GM19452 (cell line): Measurements from ENCODE around the gene DOC2A.
"Not testable (repeated sequence)": the region's sequence is repeated elsewhere in the genome, so short reads cannot be mapped to it uniquely, and the experiment has no call there.

ENCODE experiments used
- ATAC-seq: cut with Tn5 transposase; IDR thresholded peaks from one replicate; pipeline ENCODE4 v1.9.1; 2021; ENCODE audit not compliant: unreplicated experiment

The DOC2A gene

DNA sequence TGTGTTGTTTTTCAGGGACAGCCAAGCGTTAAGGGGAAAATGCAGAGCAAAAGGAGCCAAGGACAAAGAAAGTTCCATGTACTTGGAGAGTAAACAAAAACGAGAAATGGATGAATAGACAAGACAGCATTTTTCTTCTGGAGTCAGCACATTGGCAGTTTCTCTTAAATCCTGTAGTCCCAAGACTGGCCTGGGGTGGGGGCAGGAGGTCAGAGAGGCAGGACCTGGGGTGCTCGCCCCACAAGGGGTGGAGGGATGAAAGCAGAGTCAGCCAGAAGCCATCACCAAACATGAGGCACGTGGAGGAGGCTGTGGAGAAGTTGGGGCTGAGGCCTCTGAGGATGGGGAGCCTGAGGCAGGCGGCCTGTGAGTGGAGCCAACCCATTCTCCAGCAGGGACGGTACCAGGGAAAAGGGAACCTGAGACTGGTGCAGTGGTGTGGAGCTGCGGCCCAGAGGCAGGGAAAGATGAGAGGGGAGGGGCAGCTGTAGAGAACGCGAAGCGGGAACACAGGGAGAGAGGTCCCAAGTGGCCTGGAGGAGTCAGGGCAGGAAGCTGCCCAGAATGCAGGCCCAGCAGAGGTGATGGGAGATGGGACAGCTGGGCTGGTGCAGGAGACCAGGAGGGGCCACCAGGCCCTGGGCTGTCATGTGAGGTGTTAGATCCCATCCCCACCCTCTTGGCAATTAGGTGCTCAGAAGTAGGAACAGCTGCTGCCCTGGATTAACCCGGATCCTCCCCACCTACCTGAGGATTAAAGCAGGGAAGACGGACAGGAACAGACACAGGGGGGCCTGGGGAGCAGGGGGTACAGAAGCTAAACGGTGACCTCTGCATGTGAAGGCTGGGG, 17.0 kb upstream of the DOC2A start:
- ATAC-seq = no peak

GRCh38 chr16:30026449-30026848, 15.6 kb upstream of the DOC2A start:
- ATAC-seq = no peak

- no peak for ATAC-seq
Observed at GRCh38 chr16:30025574-30025973, 14.7 kb upstream of the DOC2A start.

GRCh38 chr16:30025156-30025555, 14.3 kb upstream of the DOC2A start:
- ATAC-seq = no peak

- no peak for ATAC-seq
Observed at GRCh38 chr16:30024451-30024850, 13.6 kb upstream of the DOC2A start.

DNA sequence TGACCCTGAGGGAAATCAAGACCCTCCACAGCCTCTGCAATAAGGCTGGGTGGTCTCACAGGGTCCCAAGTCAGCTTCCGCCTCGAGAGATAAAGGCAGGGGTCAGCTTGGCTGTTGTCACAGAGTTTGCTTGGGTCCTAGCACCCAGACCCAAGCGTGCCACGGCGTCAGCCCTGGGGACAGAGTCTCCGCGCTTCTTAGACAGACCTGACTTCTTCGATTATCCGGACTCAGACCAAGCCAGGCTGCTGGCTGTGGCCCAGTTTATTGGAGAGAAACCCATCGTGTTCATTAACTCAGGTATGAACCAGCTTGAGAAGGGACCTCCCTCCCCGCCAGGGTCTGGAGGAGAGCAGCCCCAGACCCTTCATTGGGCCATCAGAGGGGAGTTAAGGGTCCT, 12.8 kb upstream of the DOC2A start:
- no peak for ATAC-seq

DNA sequence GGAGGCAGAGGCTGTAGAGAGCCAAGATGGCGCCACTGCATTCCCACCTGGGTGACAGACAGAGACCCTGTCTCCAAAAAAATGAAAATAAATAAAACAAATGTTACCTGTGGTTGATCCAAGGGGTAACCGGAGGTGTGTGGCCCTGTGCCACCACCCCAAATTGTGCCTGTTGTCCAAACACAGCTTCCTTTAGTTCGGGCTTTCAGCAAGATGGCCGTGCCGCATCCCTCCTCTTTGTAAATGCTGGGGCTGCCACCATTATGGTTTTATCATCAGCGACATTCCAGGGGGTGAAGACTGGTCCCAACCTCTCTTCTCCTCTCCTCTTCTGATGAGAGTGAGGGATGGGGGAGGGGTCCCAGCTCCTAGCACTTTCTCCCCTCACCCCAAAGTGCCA, 12.1 kb upstream of the DOC2A start, which contains the start of gene C16orf92:
Gene C16orf92, plus strand, starts transcription at position 312 of the 400 bp plus-strand sequence. CDS start 143 bp downstream, outside the sequence.
- no peak for ATAC-seq

GRCh38 chr16:30018731-30019158, 7.9 kb upstream of the DOC2A start:
- no peak for ATAC-seq

- ATAC-seq = not testable (repeated sequence)
Observed at GRCh38 chr16:30017937-30018336, 7.1 kb upstream of the DOC2A start.

DNA sequence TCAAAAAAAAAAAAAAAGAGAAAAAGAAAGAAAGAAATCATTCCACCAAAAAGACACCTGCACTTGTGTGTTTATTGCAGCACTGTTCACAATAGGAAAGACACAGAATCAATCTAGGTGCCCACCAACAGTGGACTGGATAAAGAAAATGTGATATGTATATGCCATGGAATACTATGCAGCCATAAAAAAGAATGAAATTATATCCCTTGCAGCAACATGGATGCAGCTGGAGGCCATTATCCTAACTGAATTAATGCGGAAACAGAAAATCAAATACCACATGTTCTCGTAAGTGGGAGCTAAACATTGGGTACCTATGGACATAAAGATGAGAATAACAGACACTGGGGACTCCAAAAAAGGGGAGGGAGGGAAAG, 6.4 kb upstream of the DOC2A start:
- ATAC-seq = no peak

GRCh38 chr16:30016555-30017276, 5.9 kb upstream of the DOC2A start:
- ATAC-seq = no peak

GRCh38 chr16:30015450-30015849, 4.6 kb upstream of the DOC2A start:
- not testable (repeated sequence) for ATAC-seq

GRCh38 chr16:30012598-30012997, 1.8 kb upstream of the DOC2A start:
- ATAC-seq = not testable (repeated sequence)

DNA sequence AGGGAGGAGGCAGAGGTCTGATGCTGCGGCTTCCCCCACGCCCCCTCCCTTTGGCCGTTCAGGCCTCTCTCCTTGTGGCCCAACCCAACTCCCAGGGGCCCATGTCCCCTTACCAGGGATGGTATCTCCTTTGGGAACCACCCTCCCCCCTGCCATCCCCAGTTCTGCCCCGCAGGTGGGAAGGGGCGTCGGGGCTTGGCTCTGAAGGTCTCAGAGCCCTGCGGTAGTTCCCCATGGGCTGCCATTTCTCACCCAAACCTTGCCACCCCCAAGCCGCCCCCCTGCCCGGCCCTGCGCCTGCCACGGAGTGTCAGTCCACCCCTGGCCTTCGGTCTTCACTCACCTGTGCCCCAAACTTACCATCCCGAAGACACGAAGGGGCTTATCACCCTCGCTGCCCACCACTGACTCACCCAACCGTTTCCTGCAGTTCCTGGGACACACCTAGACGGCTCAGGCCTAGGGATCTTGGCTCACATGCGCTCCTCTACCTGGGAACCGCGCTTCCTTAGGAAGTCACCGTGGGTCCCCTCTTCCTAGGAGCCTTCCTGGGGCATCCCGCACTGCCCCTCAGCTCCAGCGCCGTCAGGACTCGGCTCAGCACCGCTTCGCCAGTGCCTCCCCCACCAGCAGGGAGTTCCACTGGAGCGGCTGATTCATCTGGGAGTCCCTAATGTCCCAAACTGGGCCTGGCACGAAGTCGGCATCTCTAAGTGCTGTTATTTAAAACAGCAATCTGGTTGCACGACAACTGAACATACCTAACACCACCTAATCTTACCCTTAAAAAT, 1.1 kb upstream of the DOC2A start:
- no peak for ATAC-seq

GRCh38 chr16:30009990-30010843, 610 bp downstream of the DOC2A start:
- ATAC-seq = no peak

GRCh38 chr16:30009085-30009862, 1.6 kb downstream of the DOC2A start:
- no peak for ATAC-seq

DNA sequence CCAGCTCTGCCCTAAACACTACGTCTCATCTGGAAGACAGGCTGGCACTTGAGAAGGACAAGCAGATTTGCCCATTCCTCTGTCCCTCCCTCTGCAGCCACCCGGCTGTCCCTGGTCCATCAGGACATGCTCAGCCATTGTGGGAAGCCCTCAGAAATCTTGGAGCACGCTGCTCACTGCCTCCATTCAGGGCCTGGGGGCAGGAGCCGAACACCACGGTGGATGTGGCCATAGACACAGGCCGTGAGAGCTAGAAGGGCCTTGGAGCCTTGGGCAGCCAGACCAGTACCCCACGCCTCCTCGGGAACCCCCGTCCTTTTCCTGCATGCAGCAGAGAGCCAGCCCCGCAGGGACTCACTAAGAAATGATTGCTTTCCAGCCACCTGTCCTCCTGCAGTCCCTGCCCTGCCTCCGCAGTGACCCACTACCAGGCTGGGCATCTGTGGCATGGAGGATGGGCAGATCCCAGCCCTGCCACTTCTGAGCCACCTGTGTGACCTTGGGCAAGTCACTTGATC, 3.4 kb downstream of the DOC2A start:
- no peak for ATAC-seq

GRCh38 chr16:30006659-30007377, 4.0 kb downstream of the DOC2A start:
- no peak for ATAC-seq

DNA sequence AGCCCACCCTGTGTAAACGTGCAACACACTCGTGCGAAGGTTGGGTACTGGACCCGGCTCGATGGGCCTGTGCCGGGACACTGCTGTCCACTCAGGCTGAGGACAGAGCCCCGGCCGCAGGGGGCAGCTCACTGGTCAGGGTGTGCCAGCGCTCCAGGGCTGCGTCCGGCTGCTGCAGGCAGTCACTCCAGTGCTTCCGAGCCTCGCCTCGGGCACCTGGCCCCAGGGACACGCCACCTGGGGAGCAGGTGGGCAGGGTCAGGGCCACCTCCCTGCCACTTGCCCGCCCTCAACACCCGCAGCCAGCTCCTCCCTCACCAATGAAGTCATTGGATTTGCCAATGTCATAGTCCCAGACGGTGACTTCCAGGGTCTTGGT, 4.7 kb downstream of the DOC2A start:
- ATAC-seq = no peak
